ENCODE data around the gene PRPF40A. TPM values are rescaled to one million over a fixed set of nuclear protein-coding genes. Genes with fewer than 3 reads are reported as not detected.
"Not testable (repeated sequence)": the region's sequence is repeated elsewhere in the genome, so short reads cannot be mapped to it uniquely, and the experiment has no call there.

The PRPF40A gene
- total and polyA plus RNA-seq, 12 donors: 13.3 to 51.8 (median 33.1) TPM

GRCh38 chr2:152730591-152731333 is 13.5 kb upstream of the PRPF40A start:
- Histone ChIP-seq H3K4me3 (peak overlapping the region in 1 of 10 donors; percentile 3), H3K9me3 (no peaks in the 10 kb centered on the region), H3K36me3 (peaks cover 0 to 15% (median 6%) of the 10 kb centered on the region in 9 donors), H3K27ac (peak overlapping the region in 1 of 10 donors; percentile 18), H3K27me3 (no peaks in the 10 kb centered on the region), H3K4me1 (peaks cover 0 to 25% (median 0%) of the 10 kb centered on the region in 9 donors)
- TF ChIP-seq CTCF (IDR thresholded peaks at IDR 0.05): no peak
- peak in 3 of 8 donors; percentile 20 to 45 (median 43) for ATAC-seq
- 87 to 91% methylated on average over 1 of the region's 1 CpG for WGBS, 2 donors
- intact Hi-C loops (cut with DNase I): no loop called here
- no peak for DNase-seq

- Histone ChIP-seq H3K36me3 (peaks cover 0 to 10% (median 0%) of the 10 kb centered on the region in 9 donors), H3K4me1 (peaks cover 0 to 25% (median 0%) of the 10 kb centered on the region in 9 donors), H3K27ac (peak overlapping the region in 1 of 10 donors; percentile 18), H3K9me3 (no peaks in the 10 kb centered on the region), H3K4me3 (no peak overlapping the region), H3K27me3 (no peaks in the 10 kb centered on the region)
- intact Hi-C loops (cut with DNase I): no loop called here
- WGBS, 2 donors: 93 to 96% methylated on average over 2 of the region's 2 CpGs
- TF ChIP-seq CTCF (IDR thresholded peaks at IDR 0.05): no peak
- no peak for ATAC-seq
- no peak for DNase-seq
Observed at GRCh38 chr2:152729844-152730243, 12.6 kb upstream of the PRPF40A start.

- Histone ChIP-seq H3K27ac (no peak overlapping the region), H3K36me3 (peaks cover 0 to 44% (median 0%) of the 10 kb centered on the region in 9 donors), H3K27me3 (no peaks in the 10 kb centered on the region), H3K9me3 (no peaks in the 10 kb centered on the region), H3K4me1 (peaks cover 0 to 29% (median 20%) of the 10 kb centered on the region in 9 donors), H3K4me3 (no peak overlapping the region)
- DNase-seq (no peak), ATAC-seq (no peak)
- TF ChIP-seq CTCF (IDR thresholded peaks at IDR 0.05): no peak
- intact Hi-C loops (cut with DNase I): no loop called here
- WGBS, 2 donors: 92 to 97% methylated on average over 1 of the region's 1 CpG
Observed at GRCh38 chr2:152723918-152724317, 6.7 kb upstream of the PRPF40A start.

- DNase-seq; H3K9me3 ChIP-seq; intact Hi-C loops (cut with DNase I); H3K4me3 ChIP-seq; H3K27me3 ChIP-seq; ATAC-seq; H3K27ac ChIP-seq: not testable (repeated sequence)
- Histone ChIP-seq H3K4me1 (peaks cover 0 to 30% (median 20%) of the 10 kb centered on the region in 9 donors), H3K36me3 (peaks cover 0 to 42% (median 0%) of the 10 kb centered on the region in 9 donors)
- WGBS, 2 donors: 98 to 99% methylated on average over 8 of the region's 8 CpGs
Observed at GRCh38 chr2:152722639-152723038, 5.4 kb upstream of the PRPF40A start.

- no peaks in the 10 kb centered on the region for H3K27me3 ChIP-seq
- H3K4me3 ChIP-seq: peak overlapping the region in 1 of 10 donors; percentile 86
- H3K4me1 ChIP-seq: peaks cover 0 to 39% (median 28%) of the 10 kb centered on the region in 9 donors
- no peak for DNase-seq
- 79 to 88% methylated on average over 2 of the region's 2 CpGs for WGBS, 2 donors
- intact Hi-C loops (cut with DNase I): no loop called here
- no peak for ATAC-seq
- H3K9me3 ChIP-seq: no peaks in the 10 kb centered on the region
- no peak overlapping the region for H3K27ac ChIP-seq
- TF ChIP-seq CTCF (IDR thresholded peaks at IDR 0.05): no peak
- peaks cover 0 to 38% (median 0%) of the 10 kb centered on the region in 9 donors for H3K36me3 ChIP-seq
Observed at GRCh38 chr2:152720794-152721193, 3.5 kb upstream of the PRPF40A start.
